HG03066 (cell line): ENCODE results near the gene GLIPR2.
"Not testable (repeated sequence)": the region's sequence is repeated elsewhere in the genome, so short reads cannot be mapped to it uniquely, and the experiment has no call there.

Source experiments
- ATAC-seq: cut with Tn5 transposase; IDR thresholded peaks from one replicate; pipeline ENCODE4 v1.9.1; 2021; ENCODE audit warnings: low read depth; ENCODE audit not compliant: unreplicated experiment

Gene GLIPR2

DNA sequence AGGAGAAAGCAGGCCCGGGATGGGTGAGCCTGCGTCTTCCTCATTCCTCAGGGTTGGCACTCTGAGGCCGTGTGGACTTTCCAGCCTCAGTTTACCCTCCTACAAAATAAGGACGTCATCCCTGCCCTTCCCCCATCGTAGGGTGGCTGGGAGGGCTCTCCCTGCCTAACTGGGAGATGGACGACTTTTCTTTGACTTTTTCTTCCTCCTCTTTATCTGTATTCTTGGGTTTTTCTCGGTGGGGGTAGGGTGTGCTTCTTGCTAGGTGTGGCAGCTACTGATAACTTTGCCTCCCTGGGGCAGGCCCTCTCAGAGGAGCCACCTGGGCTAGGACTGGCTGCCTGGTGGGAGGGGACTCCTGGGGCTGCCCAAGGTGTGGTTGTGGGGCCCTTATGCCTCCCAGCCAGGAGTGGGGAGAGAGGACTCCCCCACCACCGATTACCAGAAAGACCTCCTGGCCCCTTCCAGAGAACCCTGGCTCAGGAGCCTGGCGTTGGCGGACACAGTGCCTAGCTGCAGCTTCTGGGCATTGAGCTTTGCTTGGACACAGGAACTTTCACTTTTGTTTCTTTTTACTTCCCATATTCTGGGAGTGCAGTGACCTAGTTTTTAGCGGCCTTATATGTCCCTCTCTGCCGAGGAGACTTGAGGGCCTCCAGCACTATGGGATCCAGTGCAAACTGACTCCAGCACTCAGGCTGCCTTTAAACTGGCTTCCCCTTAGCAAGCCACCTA lies 6.1 kb downstream of the GLIPR2 start:
- no peak for ATAC-seq

DNA sequence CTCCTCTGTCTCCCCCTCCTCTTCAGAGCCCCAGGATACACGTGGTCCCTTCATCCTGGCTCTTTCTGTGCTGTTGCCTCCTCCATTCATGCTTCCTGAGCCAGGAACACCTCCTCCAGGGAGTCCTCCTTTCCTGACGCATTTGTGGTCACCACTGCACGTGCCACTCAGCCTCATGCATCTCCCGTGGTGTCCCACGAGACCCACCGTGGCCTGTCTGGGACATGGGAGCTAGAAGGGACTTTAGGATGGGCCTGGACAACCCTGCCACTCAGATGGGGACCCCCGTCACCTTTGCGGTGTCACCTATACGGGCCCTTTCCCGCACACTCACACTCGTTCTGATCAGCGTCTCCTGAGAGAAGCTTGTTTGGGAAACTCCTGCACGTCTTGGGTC lies 6.7 kb downstream of the GLIPR2 start:
- no peak for ATAC-seq

DNA sequence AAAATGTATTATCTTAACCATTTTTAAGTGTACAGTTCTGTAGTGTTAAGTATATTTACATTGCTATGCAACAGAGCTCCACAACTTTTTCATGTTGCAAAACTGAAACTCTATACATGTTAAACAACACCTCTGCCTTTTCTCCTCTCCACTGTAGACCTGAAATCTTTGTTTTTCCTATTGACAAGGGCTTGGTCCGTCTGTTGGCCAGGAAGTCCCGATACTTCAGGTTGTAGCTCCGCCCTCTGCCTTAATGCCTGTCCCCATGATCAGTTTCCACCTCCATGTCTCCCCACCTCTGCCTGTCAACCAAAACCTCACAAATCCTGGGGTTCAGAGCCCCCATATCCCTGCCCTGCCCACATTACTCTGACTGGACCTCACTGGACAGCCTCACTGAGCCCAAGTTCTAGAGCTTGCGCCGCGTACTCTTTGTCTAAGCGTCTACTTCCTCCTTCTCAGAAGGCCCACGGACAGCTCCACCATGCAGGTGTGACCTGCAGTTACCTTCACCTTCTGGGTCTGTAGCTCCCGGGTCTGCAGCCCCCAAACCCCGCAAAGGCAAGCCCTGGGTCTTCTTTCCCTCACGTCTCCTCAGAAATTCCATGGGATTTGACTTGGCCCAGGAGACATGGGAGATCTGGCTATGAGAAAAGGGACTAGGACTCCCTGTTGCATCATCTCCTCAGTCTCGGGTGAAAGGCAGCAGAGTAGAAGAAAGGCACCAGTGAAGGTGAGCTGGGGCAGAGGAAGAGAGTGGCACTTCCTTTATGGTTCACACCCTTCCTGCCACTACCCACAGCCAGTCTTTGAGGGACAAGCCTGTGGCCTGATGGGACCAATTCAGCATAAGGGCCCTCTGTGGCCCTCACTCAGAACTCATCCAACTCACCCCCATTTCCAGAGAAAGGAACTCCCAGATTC lies 8.0 kb downstream of the GLIPR2 start:
- ATAC-seq = no peak

DNA sequence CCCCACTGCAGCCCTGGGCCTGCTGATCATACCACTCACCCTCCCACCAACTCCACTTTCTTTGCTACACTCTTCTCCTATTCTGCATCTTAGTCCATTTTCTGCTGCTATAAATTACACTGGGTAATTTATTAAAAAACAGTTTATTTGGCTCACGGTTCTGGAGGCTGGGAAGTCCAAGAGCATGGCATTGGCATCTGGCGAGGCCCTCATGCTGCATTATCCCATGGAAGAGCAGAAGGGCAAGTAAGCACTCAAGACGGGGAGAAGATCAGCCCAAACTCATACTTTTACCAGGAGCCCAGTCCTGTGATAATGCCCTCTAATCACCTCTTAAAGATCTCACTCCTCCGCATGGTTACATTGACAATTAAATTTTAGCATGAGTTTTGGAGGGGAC lies 9.4 kb downstream of the GLIPR2 start:
- ATAC-seq = no peak

DNA sequence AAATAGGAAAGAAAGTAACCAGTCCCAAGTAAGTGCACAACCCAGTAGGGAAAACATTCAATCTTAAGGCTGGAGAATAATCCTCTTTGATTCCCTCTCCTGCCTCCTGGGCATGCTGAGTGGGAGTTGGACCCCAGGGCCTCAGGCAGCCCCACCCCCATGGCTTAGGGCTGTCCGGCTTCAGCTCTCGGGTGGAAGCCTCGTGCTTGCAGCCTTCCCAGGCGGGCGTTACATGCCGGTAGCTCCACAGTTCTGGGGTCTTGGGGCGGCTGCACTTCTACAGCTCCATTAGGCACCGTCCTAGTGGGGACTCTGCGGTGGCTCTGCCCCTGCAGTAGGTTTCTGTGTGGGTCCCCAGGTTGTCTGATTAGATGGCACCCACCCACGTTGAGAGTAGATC lies 10.1 kb downstream of the GLIPR2 start:
- no peak for ATAC-seq

DNA sequence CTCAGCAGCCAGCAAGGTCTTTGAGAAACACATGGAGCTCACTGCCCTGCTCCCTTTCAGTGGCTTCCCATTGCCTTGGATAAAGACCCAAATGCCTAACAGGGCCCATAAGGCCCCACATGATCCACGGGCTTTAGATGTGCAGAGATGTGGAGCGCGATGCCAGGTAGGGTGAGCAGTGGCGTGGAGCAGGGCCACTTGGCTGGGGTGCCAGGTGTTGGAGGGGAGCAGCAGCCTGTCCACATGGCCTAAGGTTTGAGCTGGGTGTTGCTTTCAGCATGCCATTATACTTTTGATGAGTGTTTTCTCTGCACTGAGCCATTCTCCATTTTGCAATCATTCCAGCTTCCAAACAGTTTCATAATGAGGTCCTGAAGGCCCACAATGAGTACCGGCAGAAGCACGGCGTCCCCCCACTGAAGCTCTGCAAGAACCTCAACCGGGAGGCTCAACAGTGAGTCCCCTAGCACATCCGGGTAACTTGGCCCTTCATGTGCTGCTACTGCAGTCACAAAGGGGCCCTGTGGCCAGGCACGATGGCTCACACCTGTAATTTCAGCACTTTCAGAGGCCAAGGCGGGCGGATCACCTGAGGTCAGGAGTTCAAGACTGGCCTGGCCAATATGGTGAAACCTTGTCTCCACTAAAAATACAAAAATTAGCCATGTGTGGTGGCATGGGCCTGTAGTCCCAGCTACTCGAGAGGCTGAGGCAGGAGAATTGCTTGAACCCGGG lies 11.1 kb downstream of the GLIPR2 start:
- ATAC-seq = no peak

DNA sequence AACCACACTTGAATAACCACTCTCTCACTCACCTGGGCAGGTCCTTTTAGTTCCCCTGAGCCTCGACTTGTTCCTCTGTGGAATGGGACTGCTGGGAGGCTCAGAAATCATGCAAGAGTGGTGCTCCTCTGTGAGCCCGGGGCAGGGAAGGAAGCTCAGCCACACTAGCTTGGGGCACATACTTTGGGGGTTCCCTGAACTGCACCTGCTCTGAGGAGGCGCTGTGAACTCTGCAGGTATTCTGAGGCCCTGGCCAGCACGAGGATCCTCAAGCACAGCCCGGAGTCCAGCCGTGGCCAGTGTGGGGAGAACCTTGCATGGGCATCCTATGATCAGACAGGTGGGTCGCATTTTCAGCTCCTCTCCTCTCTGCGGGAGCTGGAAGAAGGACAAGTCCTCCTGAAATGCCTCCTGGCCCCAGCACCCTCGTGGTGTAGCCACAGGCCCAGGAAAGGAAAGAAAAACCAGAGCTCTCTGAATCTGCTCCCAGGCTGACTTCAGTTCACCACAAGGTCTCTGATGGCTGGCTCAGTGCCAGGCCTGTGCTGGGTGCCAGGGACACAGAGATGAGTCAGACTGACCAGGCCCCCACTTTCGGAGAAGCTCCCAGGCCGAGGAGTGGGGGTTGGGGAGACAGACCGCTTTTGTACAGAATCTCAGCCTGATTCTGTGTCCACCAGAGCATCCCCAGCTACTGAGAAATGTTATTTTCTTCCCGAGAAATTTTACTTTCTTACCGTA lies 11.9 kb downstream of the GLIPR2 start:
- ATAC-seq = no peak

DNA sequence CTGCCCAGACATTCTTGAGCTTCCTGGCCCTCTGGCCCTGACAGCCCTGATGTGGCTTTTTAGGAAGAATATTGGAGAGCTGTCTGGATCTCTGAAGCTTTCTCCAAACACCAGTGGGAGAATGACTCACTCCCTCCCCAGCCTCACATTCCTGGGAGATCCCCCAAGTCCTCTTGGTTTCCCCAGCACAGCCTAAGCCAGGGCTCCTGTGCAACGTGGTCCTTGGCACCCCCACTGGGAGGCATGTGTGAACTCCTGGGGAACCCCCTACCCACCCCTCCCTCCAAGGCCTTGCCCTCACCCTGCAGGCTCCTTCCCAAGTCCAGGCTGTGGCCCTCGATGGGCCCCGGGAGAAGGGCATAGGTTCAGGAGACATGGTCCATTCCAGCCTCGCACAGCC lies 12.7 kb downstream of the GLIPR2 start:
- no peak for ATAC-seq

DNA sequence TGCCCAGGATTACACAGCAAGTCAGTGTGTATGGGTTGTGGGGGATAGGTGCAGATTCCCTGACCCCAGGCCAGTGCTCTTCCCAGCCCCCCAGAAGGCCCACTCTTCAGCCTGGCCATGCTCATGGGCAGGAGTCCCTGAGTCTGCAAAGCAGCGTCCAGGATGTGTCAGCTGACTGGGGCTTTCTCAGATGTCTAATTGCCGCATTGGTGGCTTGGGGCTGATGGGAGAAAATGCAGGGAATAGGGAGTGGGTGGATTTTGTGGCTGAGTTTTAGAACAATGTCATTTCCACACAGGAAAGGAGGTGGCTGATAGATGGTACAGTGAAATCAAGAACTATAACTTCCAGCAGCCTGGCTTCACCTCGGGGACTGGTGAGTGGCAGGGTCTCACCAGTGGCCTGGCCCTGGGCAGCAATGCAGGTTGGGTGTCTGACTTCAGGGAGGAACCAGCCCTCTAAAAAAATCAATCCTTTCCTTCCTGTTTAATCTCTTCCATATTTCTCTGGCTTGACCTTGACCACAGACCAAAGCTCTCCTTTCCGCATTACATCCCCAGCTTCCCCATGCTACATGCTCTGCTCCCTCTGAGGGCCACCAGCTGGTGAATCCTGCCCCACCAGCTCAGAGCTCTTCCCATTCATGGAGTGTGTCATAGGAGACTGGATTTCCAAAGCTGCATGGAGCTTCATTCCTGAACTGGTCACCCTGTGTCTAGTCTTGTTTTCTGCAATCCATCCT lies 14.2 kb downstream of the GLIPR2 start:
- no peak for ATAC-seq

DNA sequence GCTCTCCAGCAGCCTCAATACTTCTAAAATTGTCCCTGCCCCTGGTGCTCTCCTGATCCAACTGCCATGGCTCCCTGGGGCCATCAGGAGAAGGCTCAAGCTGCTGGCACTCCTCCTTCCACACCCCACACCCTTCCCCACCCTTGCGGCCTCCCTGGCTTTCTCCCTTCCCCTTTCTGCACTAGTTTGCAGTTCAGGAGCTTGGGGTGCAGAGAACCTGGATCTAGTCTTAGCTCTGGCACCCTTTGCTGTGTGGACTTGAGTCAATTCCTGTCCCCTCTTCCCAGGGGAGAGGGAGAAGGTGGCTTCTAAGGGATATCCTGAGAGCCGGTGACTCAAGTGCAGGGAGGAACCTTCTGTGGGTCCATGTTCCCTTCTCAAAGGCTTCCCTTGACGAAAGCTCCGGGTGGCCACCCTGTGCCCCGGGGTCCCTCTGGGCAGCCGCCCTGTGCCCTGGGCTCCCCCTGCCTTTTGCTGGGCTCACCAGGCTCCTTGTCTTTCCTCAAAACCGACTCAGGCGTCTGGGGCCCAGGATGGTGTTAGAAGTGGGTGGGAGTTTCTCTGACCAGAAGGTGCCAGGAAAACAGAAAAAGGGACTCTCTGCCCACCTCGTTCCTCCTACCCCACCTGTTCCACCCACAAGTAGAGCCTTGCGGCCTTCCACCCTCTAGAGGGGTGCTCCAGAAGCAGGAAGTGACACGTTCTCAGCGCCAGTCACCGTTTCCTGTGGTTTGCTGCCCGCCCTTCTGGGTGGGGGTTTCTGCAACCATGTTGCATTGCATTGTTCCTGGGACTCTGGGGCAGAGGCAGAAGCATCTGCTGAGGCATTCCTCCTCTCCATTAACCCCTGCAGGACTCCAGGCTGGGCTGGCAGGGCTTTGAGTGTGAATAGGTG lies 15.0 kb downstream of the GLIPR2 start:
- ATAC-seq = peak; percentile 86

DNA sequence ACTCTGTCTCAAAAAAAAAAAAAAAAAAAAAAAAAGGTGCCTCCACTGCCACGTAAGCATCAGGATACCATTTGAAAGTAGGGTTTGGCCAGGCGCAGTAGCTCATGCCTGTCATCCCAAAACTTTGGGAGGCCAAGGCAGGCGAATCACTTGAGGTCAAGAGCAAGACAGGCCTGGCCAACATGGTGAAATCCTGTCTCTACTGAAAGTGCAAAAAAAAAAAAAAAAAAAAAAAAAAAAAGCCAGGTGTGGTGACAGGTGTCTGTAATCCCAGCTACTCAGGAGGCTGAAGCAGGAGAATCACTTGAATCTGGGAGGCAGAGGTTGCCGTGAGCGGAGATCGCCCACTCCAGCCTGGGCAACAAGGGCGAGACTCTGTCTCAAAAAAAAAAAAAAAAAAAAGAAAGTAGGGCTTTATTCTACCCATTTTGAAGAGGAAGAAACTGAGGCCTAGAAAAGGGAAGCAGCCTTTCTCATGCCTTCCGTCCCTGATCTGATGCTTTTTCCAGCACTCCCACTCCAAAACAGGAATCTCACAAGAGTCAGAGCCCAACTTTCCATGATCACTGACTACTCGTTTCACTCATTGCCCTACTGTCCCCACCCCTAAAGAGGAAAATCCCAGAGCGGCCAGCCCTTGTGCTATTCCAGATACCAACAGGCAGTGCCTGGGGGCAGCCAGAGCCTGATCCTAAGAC lies 16.4 kb downstream of the GLIPR2 start:
- ATAC-seq = no peak

DNA sequence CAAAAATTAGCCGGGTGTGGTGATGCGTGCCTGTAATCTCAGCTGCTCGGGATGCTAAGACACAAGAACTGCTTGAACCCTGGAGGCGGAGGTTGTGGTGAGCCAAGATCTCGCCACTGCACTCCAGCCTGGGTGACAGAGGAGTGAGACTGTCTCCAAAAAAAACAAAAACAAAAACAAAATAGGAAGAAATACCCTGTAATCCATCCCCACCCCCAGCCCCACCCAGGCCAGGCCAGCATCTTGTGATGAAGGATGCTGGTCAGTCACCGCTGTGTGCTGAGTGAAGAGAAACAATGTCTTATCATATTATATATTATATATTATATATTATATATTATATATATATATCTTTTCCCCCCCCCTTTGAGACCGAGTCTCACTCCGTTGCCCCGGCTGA lies 17.2 kb downstream of the GLIPR2 start:
- ATAC-seq = no peak

DNA sequence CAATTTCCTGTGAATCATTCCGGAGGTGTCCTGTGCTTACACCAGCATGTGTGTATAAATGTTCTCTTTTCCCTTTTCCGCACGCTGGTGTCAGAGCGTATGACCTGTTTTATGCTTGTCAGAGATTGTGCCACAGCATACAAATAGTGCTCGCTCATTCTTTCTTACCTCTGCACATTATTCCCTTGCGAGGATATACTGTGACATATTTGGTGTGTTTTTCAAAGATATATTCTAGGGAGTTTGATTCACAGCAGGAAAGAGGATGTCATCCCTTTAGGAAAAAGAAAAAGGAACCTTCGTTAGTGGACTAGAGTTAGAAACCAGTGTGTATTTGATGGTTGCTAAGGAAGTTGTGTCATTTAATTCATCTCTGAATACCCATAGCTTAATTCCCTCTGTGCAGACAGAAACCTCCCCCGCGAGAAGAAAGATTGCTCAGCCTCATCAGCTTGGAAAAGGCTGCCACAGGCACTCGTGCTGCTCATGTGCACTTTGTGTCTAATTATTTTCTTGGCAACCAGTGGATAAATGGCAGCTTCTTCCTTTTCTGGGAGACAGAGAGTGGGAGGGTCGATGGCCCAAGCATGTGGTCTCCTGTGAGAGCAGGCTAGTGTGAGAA lies 17.9 kb downstream of the GLIPR2 start:
- no peak for ATAC-seq

DNA sequence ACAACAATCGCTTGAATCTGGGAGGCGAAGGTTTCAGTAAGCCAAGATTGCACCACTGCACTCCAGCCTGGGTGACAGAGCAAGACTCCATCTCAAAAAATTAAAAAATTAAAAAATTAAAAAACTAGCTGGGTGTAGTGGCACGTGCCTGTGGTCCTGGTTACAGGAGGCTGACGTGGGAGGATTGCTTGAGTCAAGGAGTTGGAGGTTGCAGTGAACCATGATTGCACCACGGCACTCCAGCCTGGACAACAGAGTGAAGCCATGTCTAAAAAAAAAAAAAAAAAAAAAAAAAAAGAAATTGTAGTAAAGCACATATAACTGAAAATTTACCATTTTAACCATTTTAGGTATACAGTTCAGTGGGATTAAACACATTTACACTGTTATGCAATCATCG lies 19.6 kb downstream of the GLIPR2 start:
- no peak for ATAC-seq

DNA sequence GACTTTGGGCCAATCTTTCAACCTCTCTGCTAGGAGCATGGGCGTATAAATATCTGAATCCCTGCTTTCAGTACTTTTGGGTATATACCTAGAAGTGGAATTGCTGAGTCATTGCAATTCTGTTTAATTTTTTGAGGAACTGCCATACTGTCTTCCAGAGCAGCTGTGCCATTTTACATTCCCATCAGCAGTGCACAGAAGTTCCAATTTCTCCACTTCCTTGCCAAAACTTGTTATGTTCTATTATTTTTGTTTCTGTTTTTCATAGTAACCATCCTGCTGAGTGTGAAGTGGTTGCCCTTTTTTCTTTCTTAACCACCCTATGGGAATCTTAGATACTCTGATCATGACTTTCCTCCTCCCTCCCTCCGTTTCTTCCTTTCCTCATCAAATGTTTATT lies 21.6 kb downstream of the GLIPR2 start:
- ATAC-seq = no peak

DNA sequence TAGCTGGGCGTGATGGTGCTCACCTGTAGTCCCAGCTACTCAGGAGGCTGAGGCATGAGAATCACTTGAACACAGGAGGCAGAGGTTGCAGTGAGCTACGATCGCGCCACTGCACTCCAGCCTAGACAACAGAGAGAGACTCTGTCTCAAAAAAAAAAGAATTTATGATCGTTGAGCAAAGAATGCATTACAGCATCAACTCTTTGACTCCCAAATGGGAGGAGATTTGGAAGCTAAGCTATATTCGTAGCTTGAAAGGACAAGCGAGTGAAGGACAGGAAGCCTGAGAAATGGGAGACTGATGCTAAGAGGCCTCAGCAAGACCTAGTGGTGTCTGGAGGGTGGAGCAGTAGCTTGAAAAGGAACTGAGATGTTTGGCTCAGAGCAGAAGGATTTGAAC lies 22.4 kb downstream of the GLIPR2 start:
- ATAC-seq = no peak

DNA sequence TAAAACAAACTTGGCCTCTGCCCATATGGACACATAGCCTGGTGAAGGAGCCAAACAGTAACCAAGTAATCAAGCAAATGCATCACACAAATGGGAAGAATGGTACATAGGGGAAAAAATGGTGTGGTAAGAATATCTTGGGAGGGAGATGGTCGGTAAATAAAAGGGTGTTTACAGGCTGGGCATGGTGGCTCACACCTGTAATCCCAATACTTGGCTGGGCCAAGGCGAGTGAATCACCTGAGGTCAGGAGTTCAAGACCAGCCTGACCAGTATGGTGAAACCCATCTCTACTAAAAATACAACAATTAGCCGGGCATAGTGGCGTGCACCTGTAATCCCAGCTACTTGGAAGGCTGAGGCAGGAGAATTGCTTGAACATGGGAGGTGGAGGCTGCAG lies 23.0 kb downstream of the GLIPR2 start:
- not testable (repeated sequence) for ATAC-seq

DNA sequence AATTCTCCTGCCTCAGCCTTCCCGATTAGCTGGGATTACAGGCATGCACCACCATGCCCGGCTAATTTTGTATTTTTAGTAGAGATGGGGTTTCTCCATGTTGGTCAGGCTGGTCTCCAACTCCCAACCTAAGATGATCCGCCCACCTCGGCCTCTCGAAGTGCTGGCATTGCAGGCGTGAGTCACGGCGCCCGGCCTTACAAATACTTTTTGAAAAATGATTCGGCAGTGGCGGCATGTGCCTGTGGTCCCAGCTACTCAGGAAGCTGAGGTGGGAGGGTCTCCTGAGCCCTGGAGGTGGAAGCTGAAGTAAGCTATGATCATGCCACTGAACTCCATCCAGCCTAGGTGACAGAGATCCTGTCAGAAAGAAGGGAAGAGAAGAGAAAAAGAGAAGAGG lies 23.6 kb downstream of the GLIPR2 start:
- not testable (repeated sequence) for ATAC-seq
